A673 (cell line): ENCODE results near the gene SHC1.

Source experiments
- EZH2 ChIP-seq: fragments of 200-600 bp; sonication (generic); IDR thresholded peaks from 2 replicates; pipeline ENCODE4 v1.6.1; 2017; ENCODE audit warnings: borderline replicate concordance, low read depth, mild to moderate bottlenecking, mixed read lengths, antibody characterized with exemption, low read length; ENCODE audit not compliant: poor library complexity, severe bottlenecking
- TF ChIP-seq, protein P1 (sequence below): fragments of 300-800, 200-600 bp; sonication (generic); conservative IDR thresholded peaks from 2 replicates; pipeline ENCODE4 v1.5.1; 2017; ENCODE audit warnings: low read depth, mild to moderate bottlenecking, antibody characterized with exemption, low read length, moderate library complexity, mixed read lengths

DNA sequence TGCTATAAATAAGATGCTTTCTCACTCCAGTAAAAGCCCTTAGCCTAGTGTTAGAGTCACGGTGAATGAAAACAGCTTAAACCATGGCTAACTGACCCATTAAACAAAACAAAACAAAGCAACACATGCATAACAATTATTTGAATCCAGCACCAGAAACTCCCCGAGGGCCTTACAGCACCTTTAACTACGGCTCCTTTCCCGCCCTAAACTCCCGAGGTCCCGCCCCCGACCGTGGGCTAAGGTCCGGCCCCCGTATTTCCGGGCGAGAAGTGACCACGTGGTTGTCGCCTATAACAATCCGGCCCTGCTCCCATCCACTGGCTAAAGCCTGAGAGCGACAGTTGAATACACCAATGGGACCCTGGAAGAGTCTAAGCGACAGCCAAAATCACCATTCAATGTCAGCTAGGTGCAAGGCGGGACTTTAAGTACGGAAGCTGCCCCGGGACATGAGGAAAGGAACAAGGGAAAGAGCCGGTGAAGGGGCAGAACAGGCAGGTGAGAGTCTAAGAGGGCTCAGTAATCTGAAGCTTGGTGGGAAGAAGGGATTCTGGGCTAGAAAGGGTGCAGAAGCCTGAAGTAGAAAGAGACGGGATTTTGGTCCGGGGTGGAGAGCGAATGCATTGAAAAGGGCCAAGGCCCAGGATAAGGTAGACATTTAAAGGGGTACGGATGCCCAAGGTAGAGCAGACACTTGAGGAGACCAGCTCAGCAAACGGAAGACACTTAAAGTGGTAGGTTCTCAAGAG lies 12.5 kb upstream of the SHC1 start, which contains the start of gene FLAD1:
- TF ChIP-seq, protein P1, sequence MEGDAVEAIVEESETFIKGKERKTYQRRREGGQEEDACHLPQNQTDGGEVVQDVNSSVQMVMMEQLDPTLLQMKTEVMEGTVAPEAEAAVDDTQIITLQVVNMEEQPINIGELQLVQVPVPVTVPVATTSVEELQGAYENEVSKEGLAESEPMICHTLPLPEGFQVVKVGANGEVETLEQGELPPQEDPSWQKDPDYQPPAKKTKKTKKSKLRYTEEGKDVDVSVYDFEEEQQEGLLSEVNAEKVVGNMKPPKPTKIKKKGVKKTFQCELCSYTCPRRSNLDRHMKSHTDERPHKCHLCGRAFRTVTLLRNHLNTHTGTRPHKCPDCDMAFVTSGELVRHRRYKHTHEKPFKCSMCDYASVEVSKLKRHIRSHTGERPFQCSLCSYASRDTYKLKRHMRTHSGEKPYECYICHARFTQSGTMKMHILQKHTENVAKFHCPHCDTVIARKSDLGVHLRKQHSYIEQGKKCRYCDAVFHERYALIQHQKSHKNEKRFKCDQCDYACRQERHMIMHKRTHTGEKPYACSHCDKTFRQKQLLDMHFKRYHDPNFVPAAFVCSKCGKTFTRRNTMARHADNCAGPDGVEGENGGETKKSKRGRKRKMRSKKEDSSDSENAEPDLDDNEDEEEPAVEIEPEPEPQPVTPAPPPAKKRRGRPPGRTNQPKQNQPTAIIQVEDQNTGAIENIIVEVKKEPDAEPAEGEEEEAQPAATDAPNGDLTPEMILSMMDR = no peak
- TF ChIP-seq EZH2 = no peak
